ENCODE data around the gene HYLS1. TPM values are rescaled to one million over a fixed set of nuclear protein-coding genes. Genes with fewer than 3 reads are reported as not detected.

Gene HYLS1
- total RNA-seq, 1 experiment from 2014 or later = 8.1 TPM

DNA sequence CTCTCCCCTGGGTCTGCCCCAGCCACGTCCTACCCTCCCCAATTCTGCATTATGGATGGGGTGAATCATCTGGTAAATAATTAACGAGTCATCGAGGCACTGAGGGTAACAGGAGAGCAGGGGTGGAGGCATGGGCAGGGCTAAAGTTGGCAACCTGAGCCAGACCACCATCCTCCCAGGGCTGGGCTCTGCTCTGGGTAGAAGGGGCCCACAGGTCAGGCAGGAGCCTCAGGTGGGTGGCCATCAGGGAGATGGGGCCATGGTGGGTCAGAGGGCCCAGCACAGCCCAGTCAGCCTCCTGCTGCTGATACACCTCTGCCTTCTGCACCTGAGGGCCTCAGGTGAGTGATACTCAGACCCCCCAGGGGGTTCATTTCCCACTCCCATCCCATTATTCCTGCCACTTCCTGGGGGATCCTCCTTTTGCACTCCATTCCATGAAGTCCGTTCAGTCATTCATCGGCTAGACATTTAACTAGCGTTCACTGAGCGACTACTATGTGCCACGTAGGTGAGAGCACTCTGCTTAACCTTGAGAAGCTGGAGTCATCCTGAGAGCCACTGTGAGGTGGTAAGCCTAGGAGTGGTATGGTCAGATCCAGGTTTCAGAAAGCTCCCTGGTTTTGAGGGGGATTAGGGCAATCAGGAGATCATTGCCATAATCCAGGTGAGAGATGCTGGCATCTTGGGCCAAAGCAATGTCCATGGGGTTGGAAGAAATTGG is 58.5 kb downstream of the HYLS1 start, which contains the start of gene VSIG10L2:
VSIG10L2 (plus strand) TSS at position 248 of the 724 bp plus-strand sequence; CDS start at position 260, 12 bp downstream.
- Mint-ChIP-seq H3K27ac (no peak within 1 kb of the TSS; the same call in 1 of the 2 replicates), H3K4me3 (no peak within 1 kb of the TSS)

DNA sequence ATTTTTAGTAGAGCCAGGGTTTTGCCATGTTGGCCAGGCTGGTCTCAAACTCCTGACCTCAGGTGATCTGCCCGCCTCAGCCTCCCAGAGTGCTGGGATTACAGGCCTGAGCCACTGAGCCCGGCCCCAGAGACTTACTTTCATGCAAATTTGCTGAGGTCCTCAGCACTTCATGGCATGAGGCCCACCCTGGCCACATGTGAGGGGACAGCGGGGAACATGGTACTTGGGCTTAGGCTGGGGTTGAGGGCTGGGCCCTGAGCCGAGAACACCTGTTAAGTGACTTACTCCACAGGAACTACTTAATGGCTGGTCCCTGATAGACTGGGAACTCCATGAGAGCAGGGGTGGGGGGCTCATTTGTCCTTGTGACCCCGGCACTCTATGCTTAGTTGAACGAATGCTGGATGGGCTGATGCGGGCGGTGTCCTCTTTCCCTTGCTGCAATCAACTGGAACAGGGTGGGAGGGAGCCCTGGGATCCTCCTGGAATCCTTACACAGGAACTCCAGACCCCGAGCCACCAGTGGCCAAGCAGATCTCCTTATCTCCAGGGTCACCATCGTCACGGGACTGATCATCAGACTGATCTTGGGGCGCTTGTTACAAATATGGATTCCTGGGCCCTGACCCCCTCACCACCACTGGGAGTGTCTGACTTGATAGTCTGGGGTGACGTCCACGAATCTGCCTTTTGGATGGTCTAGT is 59.4 kb downstream of the HYLS1 start:
- CTCF ChIA-PET = no interaction called here
- POLR2A ChIA-PET = no interaction called here
- no peak for DNase-seq (ENCODE audit: low spot score)
- Mint-ChIP-seq H3K36me3 (no peaks in the 10 kb centered on the region), H3K9me3 (no peaks in the 10 kb centered on the region), H3K4me1 (peaks cover 12% of the 10 kb centered on the region), H3K27me3 (ENCODE audit: low read depth) (no peaks in the 10 kb centered on the region; the same call in 1 of the 2 replicates), H3K27ac (no peak overlapping the region), H3K4me3 (no peak overlapping the region)
- ATAC-seq = no peak
- TF ChIP-seq ATF1 (CRISPR knock-in tag; IDR thresholded peaks at IDR 0.05) (no peak), NFATC4 (CRISPR knock-in tag; IDR thresholded peaks at IDR 0.05) (no peak), SMAD3 (CRISPR knock-in tag; IDR thresholded peaks at IDR 0.05; ENCODE audit: borderline replicate concordance) (no peak), ZNF232 (CRISPR knock-in tag; IDR thresholded peaks at IDR 0.05) (no peak), CBFB (CRISPR knock-in tag; IDR thresholded peaks at IDR 0.05; ENCODE audit: low read depth) (no peak)
- TF ChIP-seq, protein P1, sequence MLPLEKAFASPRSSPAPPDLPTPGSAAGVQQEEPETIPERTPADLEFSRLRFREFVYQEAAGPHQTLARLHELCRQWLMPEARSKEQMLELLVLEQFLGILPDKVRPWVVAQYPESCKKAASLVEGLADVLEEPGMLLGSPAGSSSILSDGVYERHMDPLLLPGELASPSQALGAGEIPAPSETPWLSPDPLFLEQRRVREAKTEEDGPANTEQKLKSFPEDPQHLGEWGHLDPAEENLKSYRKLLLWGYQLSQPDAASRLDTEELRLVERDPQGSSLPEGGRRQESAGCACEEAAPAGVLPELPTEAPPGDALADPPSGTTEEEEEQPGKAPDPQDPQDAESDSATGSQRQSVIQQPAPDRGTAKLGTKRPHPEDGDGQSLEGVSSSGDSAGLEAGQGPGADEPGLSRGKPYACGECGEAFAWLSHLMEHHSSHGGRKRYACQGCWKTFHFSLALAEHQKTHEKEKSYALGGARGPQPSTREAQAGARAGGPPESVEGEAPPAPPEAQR (CRISPR knock-in tag; IDR thresholded peaks at IDR 0.05) = no peak
- TF ChIP-seq, protein P2, sequence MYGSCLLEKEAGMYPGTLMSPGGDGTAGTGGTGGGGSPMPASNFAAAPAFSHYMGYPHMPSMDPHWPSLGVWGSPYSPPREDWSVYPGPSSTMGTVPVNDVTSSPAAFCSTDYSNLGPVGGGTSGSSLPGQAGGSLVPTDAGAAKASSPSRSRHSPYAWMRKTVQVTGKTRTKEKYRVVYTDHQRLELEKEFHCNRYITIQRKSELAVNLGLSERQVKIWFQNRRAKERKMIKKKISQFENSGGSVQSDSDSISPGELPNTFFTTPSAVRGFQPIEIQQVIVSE (CRISPR knock-in tag; IDR thresholded peaks at IDR 0.05; ENCODE audit: borderline replicate concordance) = no peak
- TF ChIP-seq, protein P3, sequence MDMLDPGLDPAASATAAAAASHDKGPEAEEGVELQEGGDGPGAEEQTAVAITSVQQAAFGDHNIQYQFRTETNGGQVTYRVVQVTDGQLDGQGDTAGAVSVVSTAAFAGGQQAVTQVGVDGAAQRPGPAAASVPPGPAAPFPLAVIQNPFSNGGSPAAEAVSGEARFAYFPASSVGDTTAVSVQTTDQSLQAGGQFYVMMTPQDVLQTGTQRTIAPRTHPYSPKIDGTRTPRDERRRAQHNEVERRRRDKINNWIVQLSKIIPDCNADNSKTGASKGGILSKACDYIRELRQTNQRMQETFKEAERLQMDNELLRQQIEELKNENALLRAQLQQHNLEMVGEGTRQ (CRISPR knock-in tag; IDR thresholded peaks at IDR 0.05) = no peak
- TF ChIP-seq, protein P4, sequence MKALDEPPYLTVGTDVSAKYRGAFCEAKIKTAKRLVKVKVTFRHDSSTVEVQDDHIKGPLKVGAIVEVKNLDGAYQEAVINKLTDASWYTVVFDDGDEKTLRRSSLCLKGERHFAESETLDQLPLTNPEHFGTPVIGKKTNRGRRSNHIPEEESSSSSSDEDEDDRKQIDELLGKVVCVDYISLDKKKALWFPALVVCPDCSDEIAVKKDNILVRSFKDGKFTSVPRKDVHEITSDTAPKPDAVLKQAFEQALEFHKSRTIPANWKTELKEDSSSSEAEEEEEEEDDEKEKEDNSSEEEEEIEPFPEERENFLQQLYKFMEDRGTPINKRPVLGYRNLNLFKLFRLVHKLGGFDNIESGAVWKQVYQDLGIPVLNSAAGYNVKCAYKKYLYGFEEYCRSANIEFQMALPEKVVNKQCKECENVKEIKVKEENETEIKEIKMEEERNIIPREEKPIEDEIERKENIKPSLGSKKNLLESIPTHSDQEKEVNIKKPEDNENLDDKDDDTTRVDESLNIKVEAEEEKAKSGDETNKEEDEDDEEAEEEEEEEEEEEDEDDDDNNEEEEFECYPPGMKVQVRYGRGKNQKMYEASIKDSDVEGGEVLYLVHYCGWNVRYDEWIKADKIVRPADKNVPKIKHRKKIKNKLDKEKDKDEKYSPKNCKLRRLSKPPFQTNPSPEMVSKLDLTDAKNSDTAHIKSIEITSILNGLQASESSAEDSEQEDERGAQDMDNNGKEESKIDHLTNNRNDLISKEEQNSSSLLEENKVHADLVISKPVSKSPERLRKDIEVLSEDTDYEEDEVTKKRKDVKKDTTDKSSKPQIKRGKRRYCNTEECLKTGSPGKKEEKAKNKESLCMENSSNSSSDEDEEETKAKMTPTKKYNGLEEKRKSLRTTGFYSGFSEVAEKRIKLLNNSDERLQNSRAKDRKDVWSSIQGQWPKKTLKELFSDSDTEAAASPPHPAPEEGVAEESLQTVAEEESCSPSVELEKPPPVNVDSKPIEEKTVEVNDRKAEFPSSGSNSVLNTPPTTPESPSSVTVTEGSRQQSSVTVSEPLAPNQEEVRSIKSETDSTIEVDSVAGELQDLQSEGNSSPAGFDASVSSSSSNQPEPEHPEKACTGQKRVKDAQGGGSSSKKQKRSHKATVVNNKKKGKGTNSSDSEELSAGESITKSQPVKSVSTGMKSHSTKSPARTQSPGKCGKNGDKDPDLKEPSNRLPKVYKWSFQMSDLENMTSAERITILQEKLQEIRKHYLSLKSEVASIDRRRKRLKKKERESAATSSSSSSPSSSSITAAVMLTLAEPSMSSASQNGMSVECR (CRISPR knock-in tag; IDR thresholded peaks at IDR 0.05; ENCODE audit: borderline replicate concordance) = no peak

More for the DNA sequence above, 58.5 kb downstream of the HYLS1 start, which contains the start of gene VSIG10L2:
- H3K36me3 Mint-ChIP-seq = no peaks in the 10 kb centered on the region
- ATAC-seq (no peak), DNase-seq (ENCODE audit: low spot score) (no peak)
- H3K9me3 Mint-ChIP-seq = no peaks in the 10 kb centered on the region
- CTCF ChIA-PET = interaction anchor here (0.5 kb wide), 1 partner anchor 293 kb away, joined by 4 read pairs; no protein-coding TSS in a partner anchor
- no peak for TF ChIP-seq CTCF (IDR thresholded peaks at IDR 0.05)
- no peak for TF ChIP-seq NR3C1 (CRISPR knock-in tag; conservative IDR thresholded peaks at IDR 0.05; ENCODE audit: low read depth)
- TF ChIP-seq EMX1 (CRISPR knock-in tag; IDR thresholded peaks at IDR 0.05) = no peak
- no peak for TF ChIP-seq NFATC4 (CRISPR knock-in tag; IDR thresholded peaks at IDR 0.05)
- TF ChIP-seq CREM (CRISPR knock-in tag; IDR thresholded peaks at IDR 0.05) = no peak
- no peak for TF ChIP-seq ZNF121 (CRISPR knock-in tag; IDR thresholded peaks at IDR 0.05)
- TF ChIP-seq IRF2 (CRISPR knock-in tag; IDR thresholded peaks at IDR 0.05; ENCODE audit: borderline replicate concordance, low read depth) = no peak
- TF ChIP-seq ZNF396 (CRISPR knock-in tag; IDR thresholded peaks at IDR 0.05; ENCODE audit: borderline replicate concordance) = no peak
- TF ChIP-seq, protein P5, sequence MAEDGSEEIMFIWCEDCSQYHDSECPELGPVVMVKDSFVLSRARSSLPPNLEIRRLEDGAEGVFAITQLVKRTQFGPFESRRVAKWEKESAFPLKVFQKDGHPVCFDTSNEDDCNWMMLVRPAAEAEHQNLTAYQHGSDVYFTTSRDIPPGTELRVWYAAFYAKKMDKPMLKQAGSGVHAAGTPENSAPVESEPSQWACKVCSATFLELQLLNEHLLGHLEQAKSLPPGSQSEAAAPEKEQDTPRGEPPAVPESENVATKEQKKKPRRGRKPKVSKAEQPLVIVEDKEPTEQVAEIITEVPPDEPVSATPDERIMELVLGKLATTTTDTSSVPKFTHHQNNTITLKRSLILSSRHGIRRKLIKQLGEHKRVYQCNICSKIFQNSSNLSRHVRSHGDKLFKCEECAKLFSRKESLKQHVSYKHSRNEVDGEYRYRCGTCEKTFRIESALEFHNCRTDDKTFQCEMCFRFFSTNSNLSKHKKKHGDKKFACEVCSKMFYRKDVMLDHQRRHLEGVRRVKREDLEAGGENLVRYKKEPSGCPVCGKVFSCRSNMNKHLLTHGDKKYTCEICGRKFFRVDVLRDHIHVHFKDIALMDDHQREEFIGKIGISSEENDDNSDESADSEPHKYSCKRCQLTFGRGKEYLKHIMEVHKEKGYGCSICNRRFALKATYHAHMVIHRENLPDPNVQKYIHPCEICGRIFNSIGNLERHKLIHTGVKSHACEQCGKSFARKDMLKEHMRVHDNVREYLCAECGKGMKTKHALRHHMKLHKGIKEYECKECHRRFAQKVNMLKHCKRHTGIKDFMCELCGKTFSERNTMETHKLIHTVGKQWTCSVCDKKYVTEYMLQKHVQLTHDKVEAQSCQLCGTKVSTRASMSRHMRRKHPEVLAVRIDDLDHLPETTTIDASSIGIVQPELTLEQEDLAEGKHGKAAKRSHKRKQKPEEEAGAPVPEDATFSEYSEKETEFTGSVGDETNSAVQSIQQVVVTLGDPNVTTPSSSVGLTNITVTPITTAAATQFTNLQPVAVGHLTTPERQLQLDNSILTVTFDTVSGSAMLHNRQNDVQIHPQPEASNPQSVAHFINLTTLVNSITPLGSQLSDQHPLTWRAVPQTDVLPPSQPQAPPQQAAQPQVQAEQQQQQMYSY (CRISPR knock-in tag; IDR thresholded peaks at IDR 0.05) = no peak
- TF ChIP-seq ZNF416 (CRISPR knock-in tag; IDR thresholded peaks at IDR 0.05) = no peak
- TF ChIP-seq MXD4 (CRISPR knock-in tag; IDR thresholded peaks at IDR 0.05; ENCODE audit: borderline replicate concordance) = no peak
- POLR2A ChIA-PET = interaction anchor here (1.2 kb wide), 1 partner anchor 248 kb away, joined by 3 read pairs; no protein-coding TSS in a partner anchor
- H3K27me3 Mint-ChIP-seq (ENCODE audit: low read depth) = no peaks in the 10 kb centered on the region; the same call in 1 of the 2 replicates
- H3K4me1 Mint-ChIP-seq = peaks cover 18% of the 10 kb centered on the region
